Spleen (tissue), 7 donors: Measurements from ENCODE around the gene TMEM86A.

Experiments used
- POLR2AphosphoS5 ChIP-seq, 3 donors: sonication (generic); formaldehyde crosslinking; IDR thresholded peaks; one replicate each; pipeline ENCODE4 v1.5.1; 2017; ENCODE audit warnings: antibody characterized with exemption in 3 of 3
- TF ChIP-seq, protein P1 (sequence below), 11 experiments: fragments of 200-600 bp in 7 of 11; fragments of 450-650 bp in 4 of 11; sonication (generic) in 4 of 11; IDR thresholded peaks in 8 of 11; conservative IDR thresholded peaks in 3 of 11; 1 replicate in 7 of 11; 2 replicates in 4 of 11; pipeline versions ENCODE4 v1.4.0 to v1.8.0; 2016 to 2021; ENCODE audit warnings: antibody characterized with exemption in 11 of 11, inconsistent platforms in 4 of 11, mild to moderate bottlenecking in 1 of 11
- donor health status: DM: no; HTN: no; CAD: no; lungs with moderate emphysema.
- donor health status: DM: no; HTN: no; CAD: no.
- donor health status: DM: no; HTN: no; CAD: no.

DNA sequence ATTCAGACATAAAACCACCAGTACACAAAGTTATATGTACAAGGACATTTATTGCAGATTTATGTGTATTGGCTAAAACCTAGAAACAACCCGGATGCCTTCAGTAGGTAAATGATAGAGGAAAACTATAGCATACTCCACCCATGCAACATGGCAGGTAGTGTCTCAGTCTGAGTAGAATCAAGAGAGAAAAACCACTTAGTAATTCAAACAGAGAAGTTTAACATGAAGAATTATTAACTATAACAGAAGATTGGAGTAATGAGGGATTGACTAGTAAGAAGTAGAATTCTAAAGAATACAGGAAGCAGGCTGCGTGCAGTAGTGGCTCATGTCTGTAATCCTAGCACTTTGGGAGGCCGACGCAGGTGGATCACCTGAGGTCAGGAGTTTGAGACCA, 48.2 kb upstream of the TMEM86A start:
- TF ChIP-seq, protein P1, sequence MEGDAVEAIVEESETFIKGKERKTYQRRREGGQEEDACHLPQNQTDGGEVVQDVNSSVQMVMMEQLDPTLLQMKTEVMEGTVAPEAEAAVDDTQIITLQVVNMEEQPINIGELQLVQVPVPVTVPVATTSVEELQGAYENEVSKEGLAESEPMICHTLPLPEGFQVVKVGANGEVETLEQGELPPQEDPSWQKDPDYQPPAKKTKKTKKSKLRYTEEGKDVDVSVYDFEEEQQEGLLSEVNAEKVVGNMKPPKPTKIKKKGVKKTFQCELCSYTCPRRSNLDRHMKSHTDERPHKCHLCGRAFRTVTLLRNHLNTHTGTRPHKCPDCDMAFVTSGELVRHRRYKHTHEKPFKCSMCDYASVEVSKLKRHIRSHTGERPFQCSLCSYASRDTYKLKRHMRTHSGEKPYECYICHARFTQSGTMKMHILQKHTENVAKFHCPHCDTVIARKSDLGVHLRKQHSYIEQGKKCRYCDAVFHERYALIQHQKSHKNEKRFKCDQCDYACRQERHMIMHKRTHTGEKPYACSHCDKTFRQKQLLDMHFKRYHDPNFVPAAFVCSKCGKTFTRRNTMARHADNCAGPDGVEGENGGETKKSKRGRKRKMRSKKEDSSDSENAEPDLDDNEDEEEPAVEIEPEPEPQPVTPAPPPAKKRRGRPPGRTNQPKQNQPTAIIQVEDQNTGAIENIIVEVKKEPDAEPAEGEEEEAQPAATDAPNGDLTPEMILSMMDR (IDR thresholded peaks at IDR 0.05 in 8 of 11, conservative IDR thresholded peaks at IDR 0.05 in 3 of 11): no peak
- TF ChIP-seq POLR2AphosphoS5 (IDR thresholded peaks at IDR 0.05): no peak
